WERI-Rb-1 (cell line): ENCODE measurements around the gene ZNF470.

Experiments
- DNase-seq: peaks from one replicate; pipeline ENCODE4 v3.0.0-alpha.2; 2020
- H3K27ac ChIP-seq: fragments of 250-450 bp; sonication (Bioruptor Pico); 2 replicates; pipeline ENCODE4 v1.5.1; 2020; ENCODE audit warnings: mild to moderate bottlenecking, moderate library complexity
- H3K27me3 ChIP-seq: fragments of 250-450 bp; sonication (Bioruptor Pico); 2 replicates; pipeline ENCODE4 v1.5.1; 2021; ENCODE audit warnings: mild to moderate bottlenecking, low read depth, moderate library complexity; ENCODE audit not compliant: insufficient read depth, severe bottlenecking
- H3K36me3 ChIP-seq: fragments of 250-450 bp; sonication (Bioruptor Pico); 2 replicates; pipeline ENCODE4 v1.5.1; 2020; ENCODE audit warnings: mild to moderate bottlenecking, moderate library complexity
- H3K4me3 ChIP-seq: 2 replicates; pipeline ENCODE4 v1.5.1; 2011; ENCODE audit warnings: low read depth, mild to moderate bottlenecking, control low read depth, low read length
- H3K9me3 ChIP-seq: fragments of 250-450 bp; sonication (Bioruptor Pico); 2 replicates; pipeline ENCODE4 v1.5.1; 2021; ENCODE audit warnings: mild to moderate bottlenecking, moderate library complexity; ENCODE audit not compliant: severe bottlenecking
- CTCF ChIP-seq: IDR thresholded peaks from 2 replicates; pipeline ENCODE4 v1.5.1; 2011; ENCODE audit warnings: low read depth, mild to moderate bottlenecking, control low read depth, inconsistent platforms, low read length

The ZNF470 gene

GRCh38 chr19:56612737-56613136, 45.5 kb downstream of the ZNF470 start:
- TF ChIP-seq CTCF: no peak
- Histone ChIP-seq H3K36me3 (no peaks in the 10 kb centered on the region; the same call in 1 of the 2 replicates), H3K27ac (no peak overlapping the region), H3K27me3 (no peaks in the 10 kb centered on the region), H3K4me3 (no peak overlapping the region), H3K9me3 (no peaks in the 10 kb centered on the region)
- no peak for DNase-seq

- H3K4me3 ChIP-seq: no peak overlapping the region
- DNase-seq: no peak
Measured at GRCh38 chr19:56613639-56614038, 46.4 kb downstream of the ZNF470 start.

DNA sequence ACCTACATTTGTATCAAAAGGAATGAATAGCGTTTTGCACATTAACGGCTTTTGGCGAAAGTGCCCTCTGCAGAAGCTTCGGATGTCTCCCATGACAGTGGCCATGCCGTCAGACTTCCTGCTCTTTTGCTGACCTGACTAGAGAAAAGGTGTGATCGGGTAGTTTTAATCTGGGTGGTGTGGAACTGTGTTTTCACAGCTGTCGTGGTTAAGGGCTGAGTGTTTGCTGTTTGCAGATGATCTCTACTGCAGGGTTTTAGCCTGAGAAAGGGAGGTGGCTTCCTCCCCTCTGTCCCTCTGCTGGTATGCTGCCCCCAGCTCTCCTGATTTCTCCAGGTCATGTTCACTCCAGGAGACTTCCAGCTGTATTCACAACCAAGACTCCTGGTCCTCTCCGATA, 50.3 kb downstream of the ZNF470 start:
- H3K4me3 ChIP-seq: no peak overlapping the region
- no peaks in the 10 kb centered on the region for H3K9me3 ChIP-seq
- DNase-seq: no peak

More at GRCh38 chr19:56613639-56614038, 46.4 kb downstream of the ZNF470 start:
- Histone ChIP-seq H3K27ac (no peak overlapping the region), H3K9me3 (no peaks in the 10 kb centered on the region), H3K36me3 (peaks cover 3% of the 10 kb centered on the region; the same call in 1 of the 2 replicates), H3K27me3 (no peaks in the 10 kb centered on the region)
- TF ChIP-seq CTCF: no peak

DNA sequence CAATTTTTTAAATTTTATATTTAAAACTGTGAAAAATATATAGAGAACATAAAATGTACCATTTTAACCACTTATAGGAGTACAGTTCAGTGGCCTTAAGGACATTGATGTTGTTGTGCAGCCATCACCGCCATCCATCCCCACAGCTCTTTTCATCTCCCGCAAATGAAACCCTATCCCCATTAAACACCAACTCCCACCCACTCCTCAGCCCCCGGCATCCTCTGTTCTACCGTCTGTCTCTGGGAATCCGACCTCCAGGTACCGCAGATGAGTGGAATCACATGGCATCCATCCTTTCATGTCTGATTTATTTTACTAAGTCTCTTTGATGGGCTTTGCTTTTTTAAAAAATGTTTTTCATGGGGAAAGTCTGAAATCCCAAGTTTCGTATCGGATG, 51.9 kb downstream of the ZNF470 start:
- Histone ChIP-seq H3K9me3 (no peaks in the 10 kb centered on the region), H3K27me3 (no peaks in the 10 kb centered on the region), H3K27ac (no peak overlapping the region), H3K36me3 (peaks cover 30% of the 10 kb centered on the region), H3K4me3 (no peak overlapping the region)
- DNase-seq: no peak
- no peak for TF ChIP-seq CTCF

More for the DNA sequence above, 50.3 kb downstream of the ZNF470 start:
- Histone ChIP-seq H3K36me3 (peaks cover 15% of the 10 kb centered on the region; the same call in 1 of the 2 replicates), H3K27me3 (no peaks in the 10 kb centered on the region), H3K27ac (no peak overlapping the region)
- no peak for TF ChIP-seq CTCF

DNA sequence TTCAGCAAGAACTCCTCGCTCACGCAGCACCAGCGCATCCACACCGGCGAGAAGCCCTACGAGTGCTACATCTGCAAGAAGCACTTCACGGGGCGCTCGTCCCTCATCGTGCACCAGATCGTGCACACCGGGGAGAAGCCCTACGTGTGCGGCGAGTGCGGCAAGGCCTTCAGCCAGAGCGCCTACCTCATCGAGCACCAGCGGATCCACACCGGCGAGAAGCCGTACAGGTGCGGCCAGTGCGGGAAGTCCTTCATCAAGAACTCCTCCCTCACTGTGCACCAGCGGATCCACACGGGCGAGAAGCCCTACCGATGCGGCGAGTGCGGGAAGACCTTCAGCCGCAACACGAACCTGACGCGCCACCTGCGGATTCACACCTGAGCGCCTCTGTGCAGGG, 55.1 kb downstream of the ZNF470 start:
- no peaks in the 10 kb centered on the region for H3K9me3 ChIP-seq
- H3K36me3 ChIP-seq: peaks cover 39% of the 10 kb centered on the region
- no peak overlapping the region for H3K27ac ChIP-seq
- no peak overlapping the region for H3K4me3 ChIP-seq
- no peaks in the 10 kb centered on the region for H3K27me3 ChIP-seq
- no peak for DNase-seq
- TF ChIP-seq CTCF: no peak

- Histone ChIP-seq H3K4me3 (no peak overlapping the region), H3K27ac (no peak overlapping the region), H3K9me3 (no peaks in the 10 kb centered on the region), H3K36me3 (peaks cover 37% of the 10 kb centered on the region), H3K27me3 (no peaks in the 10 kb centered on the region)
- no peak for DNase-seq
- TF ChIP-seq CTCF: no peak
Measured at GRCh38 chr19:56623006-56623405, 55.7 kb downstream of the ZNF470 start.
